Transverse colon (tissue), 4 donors: ENCODE results near the gene TMEM269. TPM values are rescaled to one million over a fixed set of nuclear protein-coding genes. Genes with fewer than 3 reads are reported as not detected.

ENCODE experiments used
- DNase-seq: peaks from one replicate; pipeline ENCODE4 v3.0.0-alpha.2; 2019
- H3K27ac ChIP-seq, 4 donors: fragments of 200-600 bp; sonication (generic); 2 replicates each; pipeline ENCODE4 v1.5.1; 2016 to 2018; ENCODE audit warnings: inconsistent platforms in 4 of 4
- H3K27me3 ChIP-seq: fragments of 200-600 bp; sonication (generic); 2 replicates; pipeline ENCODE4 v1.5.1; 2017; ENCODE audit warnings: inconsistent platforms
- H3K36me3 ChIP-seq, 4 donors: fragments of 200-600 bp; sonication (generic); 2 replicates each; pipeline ENCODE4 v1.5.1; 2017 to 2019; ENCODE audit warnings: inconsistent platforms in 4 of 4
- H3K4me1 ChIP-seq, 4 donors: fragments of 200-600 bp; sonication (generic); 2 replicates each; pipeline ENCODE4 v1.5.1; 2017 to 2020; ENCODE audit warnings: inconsistent platforms in 4 of 4
- H3K4me3 ChIP-seq, 4 donors: fragments of 200-600 bp; sonication (generic); 1 replicate in 1 of 4; 2 replicates in 3 of 4; pipeline versions ENCODE4 v1.5.1 to v1.6.1; 2017 to 2019; ENCODE audit warnings: inconsistent platforms in 4 of 4
- H3K9me3 ChIP-seq, 2 donors: fragments of 200-600 bp; sonication (generic); 2 replicates each; pipeline ENCODE4 v1.5.1; 2017 to 2019; ENCODE audit warnings: inconsistent platforms in 2 of 2
- EP300 ChIP-seq: sonication (generic); formaldehyde crosslinking; IDR thresholded peaks from one replicate; pipeline ENCODE4 v1.6.1; 2017; ENCODE audit warnings: antibody characterized with exemption, low read depth
- POLR2A ChIP-seq: fragments of 450-650 bp; IDR thresholded peaks from one replicate; pipeline ENCODE4 v1.6.1; 2016; ENCODE audit warnings: antibody characterized with exemption, mild to moderate bottlenecking, moderate library complexity
- POLR2AphosphoS5 ChIP-seq, 3 donors: sonication (generic); formaldehyde crosslinking; IDR thresholded peaks; one replicate each; pipeline ENCODE4 v1.6.1; 2016; ENCODE audit warnings: antibody characterized with exemption in 3 of 3
- WGBS, 2 donors: methylation state at CpG; one replicate each; pipeline ENCODE4 v1.1.5; 2018; ENCODE audit warnings: low coverage in 1 of 2; 5-methylcytosine and 5-hydroxymethylcytosine counted together
- in situ Hi-C, 4 donors: fragments of 200-750 bp; cut with MboI; loops; one replicate each; pipeline versions ENCODE4 v1.15.0 to v1.15.1; 2017; ENCODE audit warnings: low sequenced_read_pairs in 3 of 4, low pct_ligation_motif_present in 1 of 4, low pct_unique_long_range_greater_than_20kb in 1 of 4
- intact Hi-C: fragments of 100-400 bp; cut with DNase I; formaldehyde crosslinking; loops from one replicate; pipeline ENCODE4 v1.15.1; 2023; ENCODE audit warnings: low total_unique reads
- total RNA-seq, 4 donors: library from RNA; depleted of rRNA; stranded (reverse); fragments of >200 nt; gene quantifications; one replicate each; pipeline ENCODE4 v1.1.0, GENCODE V29; 2016
- TF ChIP-seq, protein P1 (sequence below), 5 experiments: fragments of 200-600 bp in 3 of 5; fragments of 450-650 bp in 2 of 5; sonication (generic) in 3 of 5; IDR thresholded peaks; 1 replicate in 2 of 5; 2 replicates in 3 of 5; pipeline ENCODE4 v1.5.1; 2016 to 2017; ENCODE audit warnings: antibody characterized with exemption in 5 of 5, inconsistent platforms in 3 of 5, mild to moderate bottlenecking in 2 of 5, moderate library complexity in 1 of 5

Gene TMEM269
- total RNA-seq, 4 donors from 2014 or later, result 0.37 TPM; not detected in 3

DNA sequence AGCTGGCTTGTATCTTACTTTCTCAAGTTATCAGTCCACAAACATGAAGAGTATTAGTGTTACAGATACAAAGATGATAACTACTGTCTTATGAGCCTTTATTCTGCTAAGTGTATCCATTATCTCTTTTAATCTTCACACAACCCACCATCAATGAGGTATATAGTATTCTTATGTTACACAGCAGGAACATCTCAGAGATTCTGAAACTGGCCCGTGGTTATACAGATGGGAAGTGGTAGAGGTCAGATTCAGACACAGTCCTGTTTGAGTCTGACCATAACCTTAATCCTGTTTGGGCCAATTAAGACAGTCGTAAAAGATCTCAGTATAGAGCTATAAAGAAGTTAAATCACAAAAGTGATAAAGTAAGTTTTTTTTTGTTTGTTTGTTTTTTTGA is 5.1 kb upstream of the TMEM269 start:
- 42 to 49% methylated on average over 2 of the region's 2 CpGs for WGBS, 2 donors
- no peaks in the 10 kb centered on the region for H3K9me3 ChIP-seq
- in situ Hi-C loops (loop anchor here in 3 of 4 donors (10.0 to 25.0 kb wide), 2 partner anchors 283 to 295 kb away; no protein-coding TSS in a partner anchor), intact Hi-C loops (loop anchor here (10.0 kb wide), 1 partner anchor 65 kb away; the partner anchor contains the start of gene ZNF691)
- H3K4me1 ChIP-seq, result peaks cover 0 to under 1% (median 0%) of the 10 kb centered on the region in 4 donors
- no peak for DNase-seq
- TF ChIP-seq POLR2A (no peak), EP300 (no peak), POLR2AphosphoS5 (IDR thresholded peaks at IDR 0.05) (no peak)
- TF ChIP-seq, protein P1, sequence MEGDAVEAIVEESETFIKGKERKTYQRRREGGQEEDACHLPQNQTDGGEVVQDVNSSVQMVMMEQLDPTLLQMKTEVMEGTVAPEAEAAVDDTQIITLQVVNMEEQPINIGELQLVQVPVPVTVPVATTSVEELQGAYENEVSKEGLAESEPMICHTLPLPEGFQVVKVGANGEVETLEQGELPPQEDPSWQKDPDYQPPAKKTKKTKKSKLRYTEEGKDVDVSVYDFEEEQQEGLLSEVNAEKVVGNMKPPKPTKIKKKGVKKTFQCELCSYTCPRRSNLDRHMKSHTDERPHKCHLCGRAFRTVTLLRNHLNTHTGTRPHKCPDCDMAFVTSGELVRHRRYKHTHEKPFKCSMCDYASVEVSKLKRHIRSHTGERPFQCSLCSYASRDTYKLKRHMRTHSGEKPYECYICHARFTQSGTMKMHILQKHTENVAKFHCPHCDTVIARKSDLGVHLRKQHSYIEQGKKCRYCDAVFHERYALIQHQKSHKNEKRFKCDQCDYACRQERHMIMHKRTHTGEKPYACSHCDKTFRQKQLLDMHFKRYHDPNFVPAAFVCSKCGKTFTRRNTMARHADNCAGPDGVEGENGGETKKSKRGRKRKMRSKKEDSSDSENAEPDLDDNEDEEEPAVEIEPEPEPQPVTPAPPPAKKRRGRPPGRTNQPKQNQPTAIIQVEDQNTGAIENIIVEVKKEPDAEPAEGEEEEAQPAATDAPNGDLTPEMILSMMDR (IDR thresholded peaks at IDR 0.05), result no peak
- H3K27me3 ChIP-seq, result no peaks in the 10 kb centered on the region
- H3K27ac ChIP-seq, result no peak overlapping the region
- peaks cover 0 to 30% (median 13%) of the 10 kb centered on the region in 4 donors for H3K36me3 ChIP-seq
- H3K4me3 ChIP-seq, result no peak overlapping the region

DNA sequence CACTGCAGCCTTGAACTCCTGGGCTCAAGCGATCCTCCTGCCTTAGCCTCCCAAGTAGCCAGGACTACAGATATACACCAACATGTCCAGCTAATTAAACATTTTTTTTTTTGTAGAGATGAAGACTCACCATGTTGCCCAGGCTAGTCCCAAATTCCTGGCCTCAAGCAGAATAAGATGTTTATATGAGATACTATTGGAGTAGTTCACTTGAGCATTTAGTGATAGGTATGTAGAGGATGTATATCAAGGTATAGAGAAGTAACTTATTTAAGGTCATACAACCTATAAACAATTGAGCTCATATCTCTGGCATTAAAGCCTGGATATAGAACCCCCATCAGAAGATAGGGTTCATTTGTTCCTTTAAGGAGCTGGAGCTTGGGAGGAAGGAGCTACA is 4.6 kb upstream of the TMEM269 start:
- peaks cover 0 to 5% (median 4%) of the 10 kb centered on the region in 4 donors for H3K4me1 ChIP-seq
- DNase-seq, result no peak
- WGBS, 2 donors, result 100% methylated on average over 1 of the region's 1 CpG
- intact Hi-C loops (no loop called here), in situ Hi-C loops (loop anchor here in 1 of 4 donors (25.0 kb wide), 1 partner anchor 282 kb away; no protein-coding TSS in a partner anchor)
- TF ChIP-seq EP300 (no peak), POLR2AphosphoS5 (IDR thresholded peaks at IDR 0.05) (no peak), POLR2A (no peak)
- TF ChIP-seq, protein P1 (IDR thresholded peaks at IDR 0.05), result no peak
- H3K27me3 ChIP-seq, result no peaks in the 10 kb centered on the region
- H3K27ac ChIP-seq, result no peak overlapping the region
- no peaks in the 10 kb centered on the region for H3K9me3 ChIP-seq
- no peak overlapping the region for H3K4me3 ChIP-seq
- H3K36me3 ChIP-seq, result peaks cover 0 to 26% (median 11%) of the 10 kb centered on the region in 4 donors

DNA sequence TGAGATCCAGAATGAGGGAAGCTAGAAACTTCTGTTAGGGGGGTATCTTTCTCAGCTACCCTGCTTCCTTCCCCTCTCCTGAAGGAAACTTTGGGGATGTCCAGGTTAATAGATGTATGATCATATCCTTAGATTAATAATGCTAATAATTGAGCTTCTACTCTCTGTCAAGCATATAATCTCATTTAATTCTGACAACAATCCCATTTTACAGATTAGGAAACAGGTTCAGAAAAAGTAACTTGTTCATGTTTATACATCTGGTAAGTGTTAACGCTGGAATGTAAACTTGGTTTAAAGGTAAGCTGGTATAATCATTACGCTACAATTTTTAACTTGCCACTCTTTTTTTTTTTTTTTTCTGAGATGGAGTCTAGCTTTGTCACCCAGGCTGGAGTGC is 1.7 kb upstream of the TMEM269 start:
- Histone ChIP-seq H3K4me3 (no peak overlapping the region), H3K27ac (no peak overlapping the region), H3K4me1 (peaks cover 0 to 11% (median 6%) of the 10 kb centered on the region in 4 donors), H3K9me3 (no peaks in the 10 kb centered on the region), H3K36me3 (peaks cover 0 to 5% (median 0%) of the 10 kb centered on the region in 4 donors), H3K27me3 (peaks cover 11% of the 10 kb centered on the region)
- no peak for DNase-seq
- intact Hi-C loops (no loop called here), in situ Hi-C loops (loop anchor here in 1 of 4 donors (25.0 kb wide), 1 partner anchor 279 kb away; no protein-coding TSS in a partner anchor)
- TF ChIP-seq EP300 (no peak), POLR2A (no peak)
- 93 to 96% methylated on average over 2 of the region's 2 CpGs for WGBS, 2 donors

DNA sequence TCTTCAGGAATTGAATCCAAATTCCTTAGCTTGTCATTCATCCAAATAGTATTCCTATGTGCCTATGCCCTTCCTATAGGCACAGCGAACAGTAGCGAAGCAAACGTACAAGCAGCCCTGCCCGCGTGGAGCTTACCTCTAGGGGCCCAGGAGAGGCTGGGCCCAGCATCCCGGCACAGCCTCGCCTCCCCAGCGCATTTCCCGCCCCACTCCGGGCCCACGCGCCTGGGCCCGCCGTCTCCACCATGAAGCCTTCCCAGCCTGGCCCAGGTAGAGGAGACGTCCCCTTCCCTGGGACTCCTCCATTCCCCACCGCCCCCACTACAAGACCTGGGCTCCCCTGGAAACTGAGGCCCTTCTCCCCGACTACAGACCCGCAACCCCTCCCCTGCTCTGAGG is 245 bp upstream of the TMEM269 start:
- DNase-seq, result no peak
- H3K27ac ChIP-seq, result no peak overlapping the region
- no peaks in the 10 kb centered on the region for H3K9me3 ChIP-seq
- peaks cover 0 to 5% (median 0%) of the 10 kb centered on the region in 4 donors for H3K36me3 ChIP-seq
- H3K27me3 ChIP-seq, result peaks cover 11% of the 10 kb centered on the region
- H3K4me3 ChIP-seq, result peak overlapping the region in 1 of 4 donors; percentile 45
- WGBS, 2 donors, result 92% methylated on average over 18 of the region's 18 CpGs; no CpG with 5 or more reads in 1 of the 2 donors
- TF ChIP-seq POLR2A (no peak), EP300 (no peak), POLR2AphosphoS5 (IDR thresholded peaks at IDR 0.05) (no peak)
- TF ChIP-seq, protein P1 (IDR thresholded peaks at IDR 0.05), result no peak
- in situ Hi-C loops (loop anchor here in 1 of 4 donors (25.0 kb wide), 1 partner anchor 278 kb away; no protein-coding TSS in a partner anchor), intact Hi-C loops (no loop called here)
- H3K4me1 ChIP-seq, result peaks cover 0 to 11% (median 6%) of the 10 kb centered on the region in 4 donors
